Left lung (tissue), 10 donors: ENCODE measurements around the gene SPPL2B. TPM values are rescaled to one million over a fixed set of nuclear protein-coding genes. Genes with fewer than 3 reads are reported as not detected.

Source experiments
- ATAC-seq: fragments of 200-7000 bp; cut with Tn5 transposase; one replicate; pipeline ENCODE4 v1.9.1; 2020; ENCODE audit warnings: moderate library complexity
- DNase-seq, 4 donors: peaks; one replicate each; pipeline ENCODE4 v3.0.0-alpha.2; 2013 to 2020
- H3K27ac ChIP-seq, 2 donors: fragments of 200-600 bp; sonication (generic) in 1 of 2; one replicate each; pipeline versions ENCODE4 v1.5.0 to v1.8.0; 2020 to 2021
- H3K27me3 ChIP-seq, 2 donors: fragments of 200-600 bp; sonication (generic) in 1 of 2; one replicate each; pipeline versions ENCODE4 v1.5.0 to v1.8.0; 2020 to 2021
- H3K36me3 ChIP-seq, 2 donors: fragments of 200-600 bp; sonication (generic) in 1 of 2; one replicate each; pipeline versions ENCODE4 v1.5.0 to v1.8.0; 2020 to 2021
- H3K4me1 ChIP-seq, 2 donors: fragments of 200-600 bp; one replicate each; pipeline ENCODE4 v1.8.0; 2021
- H3K4me3 ChIP-seq, 2 donors: fragments of 200-600 bp; sonication (generic) in 1 of 2; one replicate each; pipeline versions ENCODE4 v1.5.0 to v1.8.0; 2020 to 2021; ENCODE audit warnings: mild to moderate bottlenecking in 1 of 2
- H3K9me3 ChIP-seq, 2 donors: fragments of 200-600 bp; sonication (generic) in 1 of 2; one replicate each; pipeline versions ENCODE4 v1.5.0 to v1.8.0; 2020 to 2021
- CTCF ChIP-seq, 2 donors: fragments of 200-600 bp; sonication (generic) in 1 of 2; IDR thresholded peaks; one replicate each; pipeline versions ENCODE4 v1.5.0 to v1.8.0; 2021; ENCODE audit warnings: antibody characterized with exemption in 2 of 2
- intact Hi-C, 2 donors: fragments of 100-400 bp; cut with DNase I; formaldehyde crosslinking; loops; one replicate each; pipeline versions ENCODE4 v1.11.2 to v1.14.2; 2022
- polyA plus RNA-seq, 6 donors: library from polyadenylated mRNA; unstranded; fragments of 120-200 nt; gene quantifications; one replicate each; pipeline ENCODE4 v1.2.1, GENCODE V29; 2013; ENCODE audit not compliant: insufficient read length in 6 of 6
- total RNA-seq, 2 donors: library from RNA; stranded (reverse); fragmentation: NEBNext Ultra II Directional; extraction: Animal tissue kit (Norgen Biotek cat#: 25700); gene quantifications; one replicate each; pipeline ENCODE4 v1.2.1, GENCODE V29; 2021
- donor health status: DM: no; HTN: yes; CAD: no.
- donor health status: DM: no; HTN: no; CAD: no.

SPPL2B gene
- total and polyA plus RNA-seq, 8 donors = 47.5 to 106 (median 69.7) TPM

- peak overlapping the region in 1 of 2 donors; percentile 50 for H3K4me3 ChIP-seq
- intact Hi-C loops = no loop called here
Measured at GRCh38 chr19:2282862-2283237, 45.6 kb upstream of the SPPL2B start.

GRCh38 chr19:2283835-2284507, 44.5 kb upstream of the SPPL2B start:
- DNase-seq = no peak
- intact Hi-C loops = no loop called here
- H3K4me1 ChIP-seq = peaks cover 3 to 69% of the 10 kb centered on the region in 2 donors
- no peaks in the 10 kb centered on the region for H3K9me3 ChIP-seq
- no peak for ATAC-seq
- H3K27ac ChIP-seq = no peak overlapping the region
- H3K4me3 ChIP-seq = no peak overlapping the region
- peaks cover 6 to 24% of the 10 kb centered on the region in 2 donors for H3K27me3 ChIP-seq
- peaks cover 0 to 1% of the 10 kb centered on the region in 2 donors for H3K36me3 ChIP-seq
- no peak for TF ChIP-seq CTCF (IDR thresholded peaks at IDR 0.05)

More at GRCh38 chr19:2282862-2283237, 45.6 kb upstream of the SPPL2B start:
- DNase-seq (no peak), ATAC-seq (no peak)
- TF ChIP-seq CTCF (IDR thresholded peaks at IDR 0.05) = no peak
- peaks cover 0 to 8% of the 10 kb centered on the region in 2 donors for H3K36me3 ChIP-seq
- no peaks in the 10 kb centered on the region for H3K9me3 ChIP-seq
- peak overlapping the region in 1 of 2 donors; percentile 84 for H3K27ac ChIP-seq
- peaks cover 0 to 13% of the 10 kb centered on the region in 2 donors for H3K27me3 ChIP-seq
- H3K4me1 ChIP-seq = peaks cover 3 to 63% of the 10 kb centered on the region in 2 donors

- no peaks in the 10 kb centered on the region for H3K9me3 ChIP-seq
- no peak overlapping the region for H3K4me3 ChIP-seq
- TF ChIP-seq CTCF (IDR thresholded peaks at IDR 0.05) = no peak
- ATAC-seq (no peak), DNase-seq (no peak)
- peak overlapping the region in 1 of 2 donors; percentile 96 for H3K27ac ChIP-seq
- H3K4me1 ChIP-seq = peaks cover 20 to 85% of the 10 kb centered on the region in 2 donors
- H3K27me3 ChIP-seq = peaks cover 31 to 50% of the 10 kb centered on the region in 2 donors
- no peaks in the 10 kb centered on the region for H3K36me3 ChIP-seq
- intact Hi-C loops = no loop called here
Measured at GRCh38 chr19:2286402-2287140, 41.9 kb upstream of the SPPL2B start.

GRCh38 chr19:2287585-2288337, 40.7 kb upstream of the SPPL2B start:
- no peak for TF ChIP-seq CTCF (IDR thresholded peaks at IDR 0.05)
- Histone ChIP-seq H3K4me3 (no peak overlapping the region), H3K9me3 (no peaks in the 10 kb centered on the region), H3K36me3 (no peaks in the 10 kb centered on the region), H3K27ac (peak overlapping the region in 1 of 2 donors; percentile 96), H3K4me1 (peaks cover 17 to 91% of the 10 kb centered on the region in 2 donors), H3K27me3 (peaks cover 42 to 54% of the 10 kb centered on the region in 2 donors)
- DNase-seq (no peak), ATAC-seq (no peak)
- intact Hi-C loops = no loop called here
